ENCODE results near the gene MRPL14.

MRPL14 gene

GRCh38 chr6:44131892-44132291, 4.6 kb upstream of the MRPL14 start:
- Histone ChIP-seq H3K4me1 (ENCODE audit: control insufficient read depth, insufficient read depth, low read length) (peaks cover 41% of the 10 kb centered on the region), H3K9ac (ENCODE audit: low read length) (no peak overlapping the region), H3K27me3 (ENCODE audit: control insufficient read depth, insufficient read depth, low read length) (no peaks in the 10 kb centered on the region), H3K4me3 (ENCODE audit: low read length) (no peak overlapping the region), H3K36me3 (ENCODE audit: control insufficient read depth, insufficient read depth, low read length) (peaks cover 4% of the 10 kb centered on the region), H3K9me3 (ENCODE audit: control insufficient read depth, low read length) (no peaks in the 10 kb centered on the region)

DNA sequence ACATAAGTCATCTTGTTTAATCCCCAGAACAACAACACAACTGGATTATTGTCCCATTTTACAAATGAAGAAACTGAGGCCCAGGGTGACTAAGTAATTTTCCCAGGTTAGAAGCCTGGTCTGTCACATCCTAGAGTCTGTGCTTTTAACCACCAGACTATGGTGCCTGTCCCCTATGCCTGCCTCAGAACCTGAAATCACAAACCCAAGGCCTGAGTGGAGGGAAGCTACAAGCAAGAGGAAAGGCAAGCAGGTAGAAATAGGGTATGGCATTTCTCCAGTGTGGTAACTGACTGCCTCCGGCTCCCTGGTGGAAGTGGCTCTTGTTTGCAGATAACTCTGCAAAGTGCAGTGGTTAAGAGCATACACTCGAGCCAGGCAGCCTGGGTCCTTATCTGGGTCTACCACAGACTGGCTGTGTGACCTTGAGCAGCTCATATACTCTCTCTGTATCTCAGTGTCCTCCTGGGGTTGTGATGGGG, 2.6 kb upstream of the MRPL14 start:
- Histone ChIP-seq H3K4me1 (ENCODE audit: control insufficient read depth, insufficient read depth, low read length) (peaks cover 46% of the 10 kb centered on the region), H3K9me3 (ENCODE audit: control insufficient read depth, low read length) (no peaks in the 10 kb centered on the region), H3K36me3 (ENCODE audit: control insufficient read depth, insufficient read depth, low read length) (no peaks in the 10 kb centered on the region), H3K4me3 (ENCODE audit: low read length) (no peak overlapping the region), H3K27me3 (ENCODE audit: control insufficient read depth, insufficient read depth, low read length) (no peaks in the 10 kb centered on the region), H3K9ac (ENCODE audit: low read length) (no peak overlapping the region)

GRCh38 chr6:44128020-44128917, 1.0 kb upstream of the MRPL14 start:
- no peaks in the 10 kb centered on the region for H3K9me3 ChIP-seq (ENCODE audit: control insufficient read depth, low read length)
- peaks cover 49% of the 10 kb centered on the region for H3K4me1 ChIP-seq (ENCODE audit: control insufficient read depth, insufficient read depth, low read length)
- no peaks in the 10 kb centered on the region for H3K27me3 ChIP-seq (ENCODE audit: control insufficient read depth, insufficient read depth, low read length)
- peak overlapping the region; percentile 84 for H3K9ac ChIP-seq (ENCODE audit: low read length)
- H3K36me3 ChIP-seq (ENCODE audit: control insufficient read depth, insufficient read depth, low read length) = no peaks in the 10 kb centered on the region
- peak overlapping the region; percentile 48 for H3K4me3 ChIP-seq (ENCODE audit: low read length)

- Histone ChIP-seq H3K9ac (ENCODE audit: low read length) (peak overlapping the region; percentile 65), H3K27me3 (ENCODE audit: control insufficient read depth, insufficient read depth, low read length) (no peaks in the 10 kb centered on the region), H3K4me3 (ENCODE audit: low read length) (peak overlapping the region; percentile 34), H3K4me1 (ENCODE audit: control insufficient read depth, insufficient read depth, low read length) (peaks cover 47% of the 10 kb centered on the region), H3K9me3 (ENCODE audit: control insufficient read depth, low read length) (no peaks in the 10 kb centered on the region), H3K36me3 (ENCODE audit: control insufficient read depth, insufficient read depth, low read length) (no peaks in the 10 kb centered on the region)
These were observed 717 bp downstream of the MRPL14 start for GRCh38 chr6:44126320-44127149.

- H3K27me3 ChIP-seq (ENCODE audit: control insufficient read depth, insufficient read depth, low read length) = no peaks in the 10 kb centered on the region
- H3K4me1 ChIP-seq (ENCODE audit: control insufficient read depth, insufficient read depth, low read length) = peaks cover 63% of the 10 kb centered on the region
- no peak overlapping the region for H3K9ac ChIP-seq (ENCODE audit: low read length)
- no peak overlapping the region for H3K4me3 ChIP-seq (ENCODE audit: low read length)
- H3K9me3 ChIP-seq (ENCODE audit: control insufficient read depth, low read length) = no peaks in the 10 kb centered on the region
- H3K36me3 ChIP-seq (ENCODE audit: control insufficient read depth, insufficient read depth, low read length) = no peaks in the 10 kb centered on the region
These were observed 3.7 kb downstream of the MRPL14 start for GRCh38 chr6:44123544-44123943.

- H3K36me3 ChIP-seq (ENCODE audit: control insufficient read depth, insufficient read depth, low read length) = no peaks in the 10 kb centered on the region
- no peaks in the 10 kb centered on the region for H3K9me3 ChIP-seq (ENCODE audit: control insufficient read depth, low read length)
- H3K27me3 ChIP-seq (ENCODE audit: control insufficient read depth, insufficient read depth, low read length) = no peaks in the 10 kb centered on the region
- peaks cover 67% of the 10 kb centered on the region for H3K4me1 ChIP-seq (ENCODE audit: control insufficient read depth, insufficient read depth, low read length)
- H3K9ac ChIP-seq (ENCODE audit: low read length) = no peak overlapping the region
- no peak overlapping the region for H3K4me3 ChIP-seq (ENCODE audit: low read length)
These were observed 4.5 kb downstream of the MRPL14 start for GRCh38 chr6:44122801-44123200.

- Histone ChIP-seq H3K9ac (ENCODE audit: low read length) (no peak overlapping the region), H3K4me3 (ENCODE audit: low read length) (no peak overlapping the region), H3K9me3 (ENCODE audit: control insufficient read depth, low read length) (no peaks in the 10 kb centered on the region), H3K27me3 (ENCODE audit: control insufficient read depth, insufficient read depth, low read length) (no peaks in the 10 kb centered on the region), H3K36me3 (ENCODE audit: control insufficient read depth, insufficient read depth, low read length) (no peaks in the 10 kb centered on the region), H3K4me1 (ENCODE audit: control insufficient read depth, insufficient read depth, low read length) (peaks cover 87% of the 10 kb centered on the region)
These were observed 6.4 kb downstream of the MRPL14 start for GRCh38 chr6:44120692-44121443.

- H3K9me3 ChIP-seq (ENCODE audit: control insufficient read depth, low read length) = no peaks in the 10 kb centered on the region
- H3K4me1 ChIP-seq (ENCODE audit: control insufficient read depth, insufficient read depth, low read length) = peaks cover 88% of the 10 kb centered on the region
- H3K9ac ChIP-seq (ENCODE audit: low read length) = no peak overlapping the region
- H3K4me3 ChIP-seq (ENCODE audit: low read length) = no peak overlapping the region
- H3K27me3 ChIP-seq (ENCODE audit: control insufficient read depth, insufficient read depth, low read length) = no peaks in the 10 kb centered on the region
- H3K36me3 ChIP-seq (ENCODE audit: control insufficient read depth, insufficient read depth, low read length) = no peaks in the 10 kb centered on the region
These were observed 7.5 kb downstream of the MRPL14 start for GRCh38 chr6:44119704-44120262.

DNA sequence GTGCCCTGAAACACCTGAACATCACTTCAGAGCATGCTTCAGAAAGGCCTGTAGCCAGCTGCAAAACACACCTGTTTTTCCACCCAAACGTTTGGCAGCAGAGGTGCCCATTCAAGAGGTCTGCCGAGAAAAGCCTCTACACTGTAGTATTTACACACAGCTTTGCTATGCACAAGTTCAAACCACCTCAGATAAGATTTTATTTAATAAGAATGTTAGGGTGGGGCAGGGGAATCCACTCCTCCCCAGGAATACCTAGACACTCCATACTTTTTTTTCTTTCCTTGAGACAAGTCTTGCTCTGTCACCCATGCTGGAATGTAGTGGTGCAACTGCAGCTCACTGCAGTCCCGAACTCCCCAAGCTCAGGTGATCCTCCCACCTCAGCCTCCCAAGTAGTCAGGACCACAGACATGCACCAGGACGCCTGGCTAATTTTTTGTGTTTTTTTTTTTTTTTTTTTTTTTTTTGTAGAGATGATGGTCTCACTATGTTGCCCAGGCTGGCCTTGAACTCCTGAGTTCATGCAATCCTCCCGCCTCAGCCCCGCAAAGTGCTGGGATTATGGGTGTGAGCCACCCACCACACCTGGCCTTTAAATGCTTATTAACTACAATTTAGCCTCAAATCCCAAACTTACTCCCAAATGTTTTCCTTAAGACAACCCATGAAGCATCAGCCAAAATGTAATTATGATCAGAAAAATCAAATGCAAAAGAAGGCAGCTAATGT, 9.7 kb downstream of the MRPL14 start:
- H3K36me3 ChIP-seq (ENCODE audit: control insufficient read depth, insufficient read depth, low read length) = peaks cover 12% of the 10 kb centered on the region
- H3K4me1 ChIP-seq (ENCODE audit: control insufficient read depth, insufficient read depth, low read length) = peaks cover 77% of the 10 kb centered on the region
- no peak overlapping the region for H3K9ac ChIP-seq (ENCODE audit: low read length)
- no peak overlapping the region for H3K4me3 ChIP-seq (ENCODE audit: low read length)
- H3K27me3 ChIP-seq (ENCODE audit: control insufficient read depth, insufficient read depth, low read length) = no peaks in the 10 kb centered on the region
- H3K9me3 ChIP-seq (ENCODE audit: control insufficient read depth, low read length) = no peaks in the 10 kb centered on the region

- H3K27me3 ChIP-seq (ENCODE audit: control insufficient read depth, insufficient read depth, low read length) = no peaks in the 10 kb centered on the region
- peaks cover 12% of the 10 kb centered on the region for H3K36me3 ChIP-seq (ENCODE audit: control insufficient read depth, insufficient read depth, low read length)
- no peak overlapping the region for H3K4me3 ChIP-seq (ENCODE audit: low read length)
- peaks cover 79% of the 10 kb centered on the region for H3K4me1 ChIP-seq (ENCODE audit: control insufficient read depth, insufficient read depth, low read length)
- H3K9ac ChIP-seq (ENCODE audit: low read length) = no peak overlapping the region
- H3K9me3 ChIP-seq (ENCODE audit: control insufficient read depth, low read length) = no peaks in the 10 kb centered on the region
These were observed 10.4 kb downstream of the MRPL14 start for GRCh38 chr6:44116641-44117382.

Data from mucosa of stomach (tissue), 1 donor.